Activated CD8-positive, alpha-beta memory T cell treated with anti-CD3 and anti-CD28 coated beads for 1 hour (primary cell): ENCODE data around the gene ADORA2A.

Experiments
- DNase-seq, 2 donors: peaks; one replicate each; pipeline ENCODE4 v3.0.0-alpha.2; 2020; ENCODE audit warnings: low read depth in 1 of 2; ENCODE audit errors: extremely low read depth in 1 of 2

The ADORA2A gene

GRCh38 chr22:24431309-24432034 lies 4.1 kb downstream of the ADORA2A start:
- no peak for DNase-seq

GRCh38 chr22:24432059-24432853 lies 4.9 kb downstream of the ADORA2A start:
- DNase-seq = no peak

- DNase-seq = no peak
Measured at GRCh38 chr22:24433001-24433827, 5.8 kb downstream of the ADORA2A start.

GRCh38 chr22:24433828-24434470 lies 6.5 kb downstream of the ADORA2A start:
- DNase-seq = no peak

GRCh38 chr22:24434471-24435322 lies 7.3 kb downstream of the ADORA2A start:
- peak; percentile 60 to 73 for DNase-seq

- no peak for DNase-seq
Measured at GRCh38 chr22:24435323-24435645, 7.9 kb downstream of the ADORA2A start.

GRCh38 chr22:24435861-24436371 lies 8.5 kb downstream of the ADORA2A start:
- no peak for DNase-seq

- DNase-seq = no peak
Measured at GRCh38 chr22:24436553-24436952, 9.2 kb downstream of the ADORA2A start.

- no peak for DNase-seq
Measured at GRCh38 chr22:24437091-24437490, 9.7 kb downstream of the ADORA2A start.

- no peak for DNase-seq
Measured at GRCh38 chr22:24437741-24438328, 10.4 kb downstream of the ADORA2A start.

GRCh38 chr22:24440270-24440717 lies 12.9 kb downstream of the ADORA2A start:
- DNase-seq = no peak

- DNase-seq = no peak
Measured at GRCh38 chr22:24440718-24441405, 13.5 kb downstream of the ADORA2A start.

- DNase-seq = no peak
Measured at GRCh38 chr22:24441406-24442351, 14.3 kb downstream of the ADORA2A start.

GRCh38 chr22:24442352-24442744 lies 14.9 kb downstream of the ADORA2A start:
- no peak for DNase-seq

GRCh38 chr22:24443668-24444067 lies 16.3 kb downstream of the ADORA2A start:
- no peak for DNase-seq

GRCh38 chr22:24444251-24444650 lies 16.9 kb downstream of the ADORA2A start:
- DNase-seq = no peak

- no peak for DNase-seq
Measured at GRCh38 chr22:24444729-24445466, 17.5 kb downstream of the ADORA2A start.
